Prostate gland (tissue), 2 donors: ENCODE data around the gene CA7. TPM values are rescaled to one million over a fixed set of nuclear protein-coding genes. Genes with fewer than 3 reads are reported as not detected.
A peak's percentile ranks its signal among the peaks of the same experiment; 100 is the strongest.
"Not testable (repeated sequence)": the region's sequence is repeated elsewhere in the genome, so short reads cannot be mapped to it uniquely, and the experiment has no call there.

ENCODE experiments used
- DNase-seq: peaks from one replicate; pipeline ENCODE4 v3.0.0-alpha.2; 2019; ENCODE audit warnings: low spot score
- H3K27ac ChIP-seq, 2 donors: fragments of 200-600 bp; sonication (generic); 2 replicates each; pipeline ENCODE4 v1.5.1; 2017 to 2019
- H3K27me3 ChIP-seq: fragments of 200-600 bp; sonication (generic); replicated peaks from 2 replicates; pipeline ENCODE4 v1.5.1; 2019; ENCODE audit not compliant: insufficient read depth
- H3K36me3 ChIP-seq, 2 donors: fragments of 200-600 bp; sonication (generic); 1 replicate in 1 of 2; 2 replicates in 1 of 2; pipeline versions ENCODE4 v1.5.1 to v1.8.1; 2017 to 2019
- H3K4me1 ChIP-seq: fragments of 200-600 bp; sonication (generic); replicated peaks from 2 replicates; pipeline ENCODE4 v1.5.1; 2019
- H3K4me3 ChIP-seq, 2 donors: fragments of 200-600 bp; sonication (generic); 2 replicates each; pipeline ENCODE4 v1.5.1; 2017 to 2019
- H3K9me3 ChIP-seq: fragments of 200-600 bp; sonication (generic); 2 replicates; pipeline ENCODE4 v1.5.1; 2017
- CTCF ChIP-seq, 4 experiments: fragments of 200-600 bp in 2 of 4; fragments of 450-650 bp in 2 of 4; sonication (generic) in 2 of 4; IDR thresholded peaks; 1 replicate in 3 of 4; 2 replicates in 1 of 4; pipeline ENCODE4 v1.5.1; 2016 to 2019; ENCODE audit warnings: antibody characterized with exemption in 4 of 4, mild to moderate bottlenecking in 2 of 4, moderate library complexity in 2 of 4
- POLR2A ChIP-seq: fragments of 450-650 bp; IDR thresholded peaks from one replicate; pipeline ENCODE4 v1.6.1; 2016; ENCODE audit warnings: antibody characterized with exemption, mild to moderate bottlenecking
- POLR2AphosphoS5 ChIP-seq: sonication (generic); formaldehyde crosslinking; IDR thresholded peaks from one replicate; pipeline ENCODE4 v1.6.1; 2017; ENCODE audit warnings: antibody characterized with exemption
- WGBS: methylation state at CpG from one replicate; pipeline ENCODE4 v1.1.5; 2018; 5-methylcytosine and 5-hydroxymethylcytosine counted together
- intact Hi-C: fragments of 100-400 bp; cut with DNase I; formaldehyde crosslinking; loops from one replicate; pipeline ENCODE4 v1.14.2; 2022
- total RNA-seq, 2 donors: library from RNA; depleted of rRNA; stranded (reverse); fragments of >200 nt; gene quantifications; one replicate each; pipeline ENCODE4 v1.1.0, GENCODE V29; 2016

CA7 gene
- total RNA-seq, 2 donors from 2014 or later, result 1.9 TPM; not detected in 1

GRCh38 chr16:66863707-66864106, 19.5 kb downstream of the CA7 start:
- no peak for DNase-seq
- TF ChIP-seq POLR2A (no peak), POLR2AphosphoS5 (no peak), CTCF (IDR thresholded peaks at IDR 0.05) (no peak)
- Histone ChIP-seq H3K36me3 (no peaks in the 10 kb centered on the region), H3K4me1 (no peaks in the 10 kb centered on the region), H3K27me3 (no peaks in the 10 kb centered on the region), H3K9me3 (no peaks in the 10 kb centered on the region), H3K4me3 (no peak overlapping the region), H3K27ac (no peak overlapping the region)
- intact Hi-C loops, result loop anchor here (10.0 kb wide), 1 partner anchor 459 kb away; no protein-coding TSS in a partner anchor

- H3K27ac ChIP-seq, result no peak overlapping the region
- WGBS, result 100% methylated on average over 1 of the region's 1 CpG
- TF ChIP-seq POLR2A (no peak), POLR2AphosphoS5 (no peak), CTCF (IDR thresholded peaks at IDR 0.05) (no peak)
- H3K9me3 ChIP-seq, result no peaks in the 10 kb centered on the region
- no peak overlapping the region for H3K4me3 ChIP-seq
- DNase-seq, result no peak
- no peaks in the 10 kb centered on the region for H3K27me3 ChIP-seq
- no peaks in the 10 kb centered on the region for H3K4me1 ChIP-seq
- intact Hi-C loops, result loop anchor here (10.0 kb wide), 1 partner anchor 465 kb away; no protein-coding TSS in a partner anchor
- no peaks in the 10 kb centered on the region for H3K36me3 ChIP-seq
Observed at GRCh38 chr16:66869424-66869823, 25.2 kb downstream of the CA7 start.

GRCh38 chr16:66871363-66871762, 27.1 kb downstream of the CA7 start:
- intact Hi-C loops, result loop anchor here (5.0 kb wide), 1 partner anchor 39 kb away; the partner anchor contains the start of gene NAE1
- 95% methylated on average over 2 of the region's 2 CpGs for WGBS

GRCh38 chr16:66871840-66872239, 27.6 kb downstream of the CA7 start:
- DNase-seq, result no peak
- no peaks in the 10 kb centered on the region for H3K27me3 ChIP-seq
- TF ChIP-seq POLR2A (no peak), POLR2AphosphoS5 (no peak), CTCF (IDR thresholded peaks at IDR 0.05) (no peak)
- H3K4me1 ChIP-seq, result no peaks in the 10 kb centered on the region
- H3K4me3 ChIP-seq, result no peak overlapping the region
- H3K9me3 ChIP-seq, result no peaks in the 10 kb centered on the region
- H3K36me3 ChIP-seq, result no peaks in the 10 kb centered on the region
- 87% methylated on average over 3 of the region's 3 CpGs for WGBS
- intact Hi-C loops, result loop anchor here (2.0 to 5.0 kb wide), 2 partner anchors 40 to 143 kb away; partner anchors contain the start of gene NAE1
- H3K27ac ChIP-seq, result no peak overlapping the region

More at GRCh38 chr16:66871363-66871762, 27.1 kb downstream of the CA7 start:
- not testable (repeated sequence) for H3K27me3 ChIP-seq, DNase-seq, H3K27ac ChIP-seq, H3K4me1 ChIP-seq, H3K4me3 ChIP-seq, H3K36me3 ChIP-seq, H3K9me3 ChIP-seq

GRCh38 chr16:66872559-66872942, 28.3 kb downstream of the CA7 start:
- intact Hi-C loops, result loop anchor here (2.0 to 5.0 kb wide), 2 partner anchors 40 to 144 kb away; partner anchors contain the start of gene NAE1

More at GRCh38 chr16:66872559-66872942, 28.3 kb downstream of the CA7 start:
- Histone ChIP-seq H3K4me3 (peak overlapping the region; percentile 20 to 22), H3K36me3 (no peaks in the 10 kb centered on the region), H3K4me1 (no peaks in the 10 kb centered on the region), H3K27ac (peak overlapping the region in 1 of 2 donors; percentile 33), H3K9me3 (no peaks in the 10 kb centered on the region), H3K27me3 (no peaks in the 10 kb centered on the region)
- WGBS, result 39% methylated on average over 4 of the region's 4 CpGs
- TF ChIP-seq CTCF (IDR thresholded peaks at IDR 0.05) (no peak), POLR2AphosphoS5 (no peak), POLR2A (no peak)
- DNase-seq, result no peak
